ENCODE measurements around the gene KRTAP3-1.

GRCh38 chr17:40992666-40993065, 16.3 kb downstream of the KRTAP3-1 start:
- TF ChIP-seq CTCF (IDR thresholded peaks at IDR 0.05 in 2 of 3, conservative IDR thresholded peaks at IDR 0.05 in 1 of 3; ENCODE audit: borderline replicate concordance in 1 of 3, insufficient read depth in 1 of 3, low read depth in 2 of 3, low read length in 2 of 3) (no peak), REST (IDR thresholded peaks at IDR 0.05; ENCODE audit: low read depth) (no peak), JUND (IDR thresholded peaks at IDR 0.05) (no peak), EZH2 (IDR thresholded peaks at IDR 0.05) (no peak), POLR2AphosphoS5 (IDR thresholded peaks at IDR 0.05; ENCODE audit: low read depth, low read length) (no peak), POLR2A (IDR thresholded peaks at IDR 0.05; ENCODE audit: borderline replicate concordance, extremely low read depth, insufficient read depth, insufficient read length) (no peak), YY1 (IDR thresholded peaks at IDR 0.05; ENCODE audit: extremely low read depth, insufficient replicate concordance, low read depth, low read length) (no peak), MAX (IDR thresholded peaks at IDR 0.05) (no peak), EZH2phosphoT487 (IDR thresholded peaks at IDR 0.05; ENCODE audit: borderline replicate concordance) (no peak), ATF3 (IDR thresholded peaks at IDR 0.05) (no peak)
